Thyroid gland (tissue), 4 donors: ENCODE results near the gene KANK3. TPM values are rescaled to one million over a fixed set of nuclear protein-coding genes. Genes with fewer than 3 reads are reported as not detected.

Source experiments
- DNase-seq, 2 donors: peaks; one replicate each; pipeline ENCODE4 v3.0.0-alpha.2; 2019
- H3K27ac ChIP-seq, 3 donors: fragments of 200-600 bp; sonication (generic); 1 replicate in 2 of 3; 2 replicates in 1 of 3; pipeline ENCODE4 v1.5.1; 2016 to 2019; ENCODE audit warnings: mild to moderate bottlenecking in 1 of 3, moderate library complexity in 1 of 3
- H3K27me3 ChIP-seq: fragments of 200-600 bp; sonication (generic); one replicate; pipeline ENCODE4 v1.5.1; 2019
- H3K36me3 ChIP-seq, 2 donors: fragments of 200-600 bp; sonication (generic); one replicate each; pipeline ENCODE4 v1.5.1; 2016 to 2019
- H3K4me1 ChIP-seq, 2 donors: fragments of 200-600 bp; sonication (generic); one replicate each; pipeline ENCODE4 v1.5.1; 2017 to 2019
- H3K4me3 ChIP-seq, 3 donors: fragments of 200-600 bp; sonication (generic); replicated peaks in 1 of 3; 1 replicate in 2 of 3; 2 replicates in 1 of 3; pipeline ENCODE4 v1.5.1; 2016; ENCODE audit warnings: mild to moderate bottlenecking in 1 of 3
- H3K9me3 ChIP-seq: fragments of 200-600 bp; sonication (generic); one replicate; pipeline ENCODE4 v1.5.1; 2017
- CTCF ChIP-seq, 6 experiments: fragments of 200-600 bp in 3 of 6; fragments of 450-650 bp in 3 of 6; sonication (generic) in 3 of 6; IDR thresholded peaks; one replicate each; pipeline ENCODE4 v1.5.1; 2016 to 2019; ENCODE audit warnings: antibody characterized with exemption in 6 of 6, mild to moderate bottlenecking in 2 of 6, inconsistent platforms in 1 of 6, moderate library complexity in 1 of 6
- POLR2A ChIP-seq, 2 donors: fragments of 450-650 bp; IDR thresholded peaks; one replicate each; pipeline ENCODE4 v1.6.1; 2017; ENCODE audit warnings: antibody characterized with exemption in 2 of 2, mild to moderate bottlenecking in 2 of 2, moderate library complexity in 1 of 2
- WGBS, 2 donors: methylation state at CpG; one replicate each; pipeline ENCODE4 v1.1.5; 2017; 5-methylcytosine and 5-hydroxymethylcytosine counted together
- intact Hi-C: fragments of 100-400 bp; cut with DNase I; formaldehyde crosslinking; loops from one replicate; pipeline ENCODE4 v1.15.1; 2023
- total RNA-seq, 4 donors: library from RNA; depleted of rRNA; stranded (reverse); fragments of >200 nt; gene quantifications; one replicate each; pipeline ENCODE4 v1.2.3, GENCODE V29; 2016

Gene KANK3
- total RNA-seq, 4 donors from 2014 or later = 21.1 to 49.7 (median 30.5) TPM

DNA sequence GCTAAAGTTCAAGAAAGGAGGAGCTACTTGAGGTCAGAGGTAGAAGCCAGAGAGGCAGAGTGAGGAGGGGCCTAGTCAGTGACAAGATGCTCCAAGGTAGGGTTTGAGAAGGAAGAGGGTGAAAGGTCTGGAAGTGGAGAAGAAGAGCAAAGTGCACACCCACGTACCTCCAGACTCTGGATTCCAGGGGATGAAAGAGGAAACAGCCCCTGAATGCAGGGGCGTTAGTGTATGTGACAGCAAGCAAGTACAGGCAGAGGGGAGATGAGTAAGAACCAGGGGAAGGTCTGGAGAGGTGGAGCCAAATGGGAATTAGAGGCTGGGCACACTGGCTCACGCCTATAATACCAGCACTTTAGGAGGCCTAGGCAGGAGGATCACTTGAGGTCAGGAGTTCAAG lies 13.1 kb downstream of the KANK3 start:
- WGBS, 2 donors = 83 to 88% methylated on average over 3 of the region's 3 CpGs
- H3K36me3 ChIP-seq = no peaks in the 10 kb centered on the region
- intact Hi-C loops = loop anchor here (10.0 kb wide), 1 partner anchor 255 kb away; no protein-coding TSS in a partner anchor
- TF ChIP-seq CTCF (IDR thresholded peaks at IDR 0.05) (no peak), POLR2A (IDR thresholded peaks at IDR 0.05) (no peak)
- no peak overlapping the region for H3K4me3 ChIP-seq
- H3K4me1 ChIP-seq = peaks cover 2 to 25% of the 10 kb centered on the region in 2 donors
- no peaks in the 10 kb centered on the region for H3K9me3 ChIP-seq
- H3K27ac ChIP-seq = no peak overlapping the region
- H3K27me3 ChIP-seq = no peaks in the 10 kb centered on the region
- no peak for DNase-seq

DNA sequence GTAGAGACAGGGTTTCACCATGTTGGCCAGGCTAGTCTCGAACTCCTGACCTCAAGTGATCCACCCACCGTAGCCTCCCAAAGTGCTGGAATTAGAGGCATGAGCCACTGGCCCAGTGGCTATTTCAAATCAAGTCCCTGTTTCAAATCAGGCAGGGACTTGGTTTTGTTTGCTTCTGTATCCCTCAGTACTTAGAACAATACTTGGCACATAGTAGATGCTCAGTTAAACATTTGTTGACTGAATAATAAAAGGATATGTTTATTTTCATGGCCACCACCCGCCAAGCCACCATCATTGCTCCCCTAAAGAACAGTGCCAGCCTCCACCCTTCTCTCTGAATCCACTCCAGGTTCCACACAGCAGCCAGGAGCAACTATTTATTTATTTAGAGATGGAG lies 17.6 kb downstream of the KANK3 start:
- Histone ChIP-seq H3K4me3 (no peak overlapping the region), H3K36me3 (no peaks in the 10 kb centered on the region), H3K4me1 (peaks cover 18 to 37% of the 10 kb centered on the region in 2 donors), H3K27me3 (no peaks in the 10 kb centered on the region), H3K27ac (no peak overlapping the region), H3K9me3 (no peaks in the 10 kb centered on the region)
- intact Hi-C loops = no loop called here
- 89 to 95% methylated on average over 3 of the region's 3 CpGs for WGBS, 2 donors
- TF ChIP-seq CTCF (IDR thresholded peaks at IDR 0.05) (no peak), POLR2A (IDR thresholded peaks at IDR 0.05) (no peak)
- DNase-seq = no peak

- TF ChIP-seq CTCF (IDR thresholded peaks at IDR 0.05) = no peak
- no peak for TF ChIP-seq POLR2A (IDR thresholded peaks at IDR 0.05)
- DNase-seq = peak; percentile 87 to 88
- 69 to 70% methylated on average over 13 to 17 of the region's 17 CpGs for WGBS, 2 donors
Measured at GRCh38 chr19:8324186-8325050, 18.6 kb downstream of the KANK3 start.

DNA sequence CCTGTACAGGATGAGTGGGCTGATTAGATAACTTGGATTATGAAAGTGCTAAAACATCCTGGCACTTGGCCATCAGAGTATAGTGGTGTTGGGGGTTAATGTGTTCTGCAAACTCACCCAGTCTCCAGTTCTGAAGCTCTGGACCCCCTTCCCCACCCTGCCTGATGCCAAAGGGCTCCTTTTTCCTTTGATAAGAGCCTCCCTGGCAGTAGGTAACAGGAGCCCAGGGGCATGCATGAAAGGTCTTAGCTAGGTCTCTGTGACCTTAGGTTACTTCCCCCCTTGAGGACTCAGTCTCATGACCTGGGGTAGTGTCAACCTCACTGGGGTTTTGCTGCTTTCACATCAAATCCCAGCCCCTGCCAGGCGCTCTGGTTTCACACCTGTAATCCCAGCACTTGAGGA lies 19.3 kb downstream of the KANK3 start:
- intact Hi-C loops = no loop called here
- H3K4me1 ChIP-seq = peaks cover 27 to 45% of the 10 kb centered on the region in 2 donors
- no peak overlapping the region for H3K27ac ChIP-seq
- WGBS, 2 donors = 89 to 100% methylated on average over 1 of the region's 1 CpG
- no peak overlapping the region for H3K4me3 ChIP-seq
- no peaks in the 10 kb centered on the region for H3K36me3 ChIP-seq
- no peaks in the 10 kb centered on the region for H3K27me3 ChIP-seq
- TF ChIP-seq POLR2A (IDR thresholded peaks at IDR 0.05) = no peak
- TF ChIP-seq CTCF (IDR thresholded peaks at IDR 0.05) = no peak
- DNase-seq = no peak
- no peaks in the 10 kb centered on the region for H3K9me3 ChIP-seq

More at GRCh38 chr19:8324186-8325050, 18.6 kb downstream of the KANK3 start:
- H3K36me3 ChIP-seq = no peaks in the 10 kb centered on the region
- H3K9me3 ChIP-seq = no peaks in the 10 kb centered on the region
- peak overlapping the region in 2 of 3 donors; percentile 4 to 65 for H3K27ac ChIP-seq
- intact Hi-C loops = no loop called here
- no peaks in the 10 kb centered on the region for H3K27me3 ChIP-seq
- no peak overlapping the region for H3K4me3 ChIP-seq
- H3K4me1 ChIP-seq = peaks cover 27 to 45% of the 10 kb centered on the region in 2 donors

DNA sequence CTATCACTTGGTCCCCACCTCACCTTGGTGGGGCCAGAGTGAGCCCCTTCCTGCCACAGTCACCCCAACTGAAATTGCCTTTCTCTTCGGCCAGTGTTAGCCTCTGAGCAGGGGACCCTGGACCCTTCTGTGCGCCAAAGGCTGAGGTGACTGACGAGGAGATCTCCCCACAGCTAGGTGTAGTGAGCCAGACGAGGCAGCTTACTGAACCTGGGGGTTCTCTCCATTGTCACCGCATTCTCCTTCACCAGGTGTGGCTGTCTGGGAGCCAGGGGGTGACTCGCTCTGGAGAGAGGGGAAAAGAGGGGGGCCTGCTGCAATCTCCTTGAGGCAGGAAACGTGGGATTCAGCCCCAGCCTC lies 20.4 kb downstream of the KANK3 start:
- Histone ChIP-seq H3K4me1 (peaks cover 27 to 45% of the 10 kb centered on the region in 2 donors), H3K36me3 (no peaks in the 10 kb centered on the region), H3K27ac (peak overlapping the region in 2 of 3 donors; percentile 3 to 85), H3K9me3 (no peaks in the 10 kb centered on the region), H3K4me3 (peak overlapping the region in 1 of 3 donors; percentile 92), H3K27me3 (no peaks in the 10 kb centered on the region)
- DNase-seq = no peak
- TF ChIP-seq POLR2A (IDR thresholded peaks at IDR 0.05) (no peak), CTCF (IDR thresholded peaks at IDR 0.05) (no peak)
- intact Hi-C loops = no loop called here
- WGBS, 2 donors = 70% methylated on average over 6 to 7 of the region's 7 CpGs
